GM08714 (cell line): ENCODE results near the gene ACOX2.
A peak's percentile ranks its signal among the peaks of the same experiment; 100 is the strongest.

Experiments used
- H3K4me3 ChIP-seq: fragments of 200-500 bp; sonication (Bioruptor generic); 2 replicates; pipeline ENCODE4 v1.5.1; 2014; ENCODE audit warnings: mild to moderate bottlenecking, low read length, inconsistent platforms
- ZNF274 ChIP-seq: IDR thresholded peaks from 2 replicates; pipeline ENCODE4 v1.6.1; 2012; ENCODE audit warnings: mild to moderate bottlenecking, low read depth, low read length

Gene ACOX2

GRCh38 chr3:58520403-58521335 lies 16.3 kb downstream of the ACOX2 start:
- H3K4me3 ChIP-seq: no peak overlapping the region
- no peak for TF ChIP-seq ZNF274

GRCh38 chr3:58519668-58520402 lies 17.2 kb downstream of the ACOX2 start:
- no peak overlapping the region for H3K4me3 ChIP-seq
- no peak for TF ChIP-seq ZNF274

GRCh38 chr3:58518291-58518789 lies 18.6 kb downstream of the ACOX2 start:
- no peak for TF ChIP-seq ZNF274
- no peak overlapping the region for H3K4me3 ChIP-seq

GRCh38 chr3:58514405-58514804 lies 22.6 kb downstream of the ACOX2 start:
- no peak overlapping the region for H3K4me3 ChIP-seq
- TF ChIP-seq ZNF274: no peak

- H3K4me3 ChIP-seq: no peak overlapping the region
- TF ChIP-seq ZNF274: no peak
These were observed 28.6 kb downstream of the ACOX2 start for GRCh38 chr3:58508437-58508836.

GRCh38 chr3:58507356-58508078 lies 29.5 kb downstream of the ACOX2 start:
- H3K4me3 ChIP-seq: no peak overlapping the region
- TF ChIP-seq ZNF274: no peak

GRCh38 chr3:58502872-58503271 lies 34.1 kb downstream of the ACOX2 start:
- H3K4me3 ChIP-seq: no peak overlapping the region
- TF ChIP-seq ZNF274: no peak

- H3K4me3 ChIP-seq: no peak overlapping the region
- no peak for TF ChIP-seq ZNF274
These were observed 39.9 kb downstream of the ACOX2 start for GRCh38 chr3:58497097-58497496.

GRCh38 chr3:58496206-58496857 lies 40.7 kb downstream of the ACOX2 start:
- no peak for TF ChIP-seq ZNF274
- no peak overlapping the region for H3K4me3 ChIP-seq

GRCh38 chr3:58495101-58495500 lies 41.9 kb downstream of the ACOX2 start:
- no peak for TF ChIP-seq ZNF274

GRCh38 chr3:58494107-58494506 lies 42.9 kb downstream of the ACOX2 start:
- no peak overlapping the region for H3K4me3 ChIP-seq

More at GRCh38 chr3:58495101-58495500, 41.9 kb downstream of the ACOX2 start:
- H3K4me3 ChIP-seq: no peak overlapping the region

GRCh38 chr3:58492494-58492905 lies 44.5 kb downstream of the ACOX2 start:
- H3K4me3 ChIP-seq: peak overlapping the region; percentile 99
- no peak for TF ChIP-seq ZNF274

More at GRCh38 chr3:58494107-58494506, 42.9 kb downstream of the ACOX2 start:
- no peak for TF ChIP-seq ZNF274
